ENCODE results near the gene KRT1. TPM values are rescaled to one million over a fixed set of nuclear protein-coding genes. Genes with fewer than 3 reads are reported as not detected.
"Not testable (repeated sequence)": the region's sequence is repeated elsewhere in the genome, so short reads cannot be mapped to it uniquely, and the experiment has no call there.

KRT1 gene
- 2.9 TPM for total RNA-seq

- DNase-seq (ENCODE audit: low spot score): no peak
These were observed at the start of gene KRT1 for GRCh38 chr12:52680363-52680762. Gene KRT1 (minus strand): TSS chr12:52680407. CDS start chr12:52680348, 59 bp downstream.

DNA sequence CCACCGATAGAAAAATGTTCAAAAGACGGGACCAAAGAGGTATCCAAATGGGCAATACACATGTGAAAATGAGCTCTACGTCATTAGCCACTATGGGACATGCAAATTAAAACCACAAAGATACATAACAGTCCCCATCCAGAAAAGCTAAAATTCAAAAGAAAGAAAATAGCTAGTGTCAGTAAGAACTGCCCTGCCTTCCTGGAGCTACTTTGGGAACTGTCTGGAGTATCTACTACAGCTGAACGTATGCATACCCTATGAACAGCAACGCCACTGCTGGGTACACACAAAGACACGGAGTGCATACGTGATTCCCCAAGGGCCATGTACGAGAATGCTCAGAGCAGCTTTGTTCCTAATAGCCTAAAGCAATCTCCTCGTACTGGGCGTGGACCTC is 48.9 kb upstream of the KRT1 start:
- no peak for DNase-seq (ENCODE audit: low spot score)

- DNase-seq (ENCODE audit: low spot score): no peak
These were observed 48.2 kb upstream of the KRT1 start for GRCh38 chr12:52728374-52728773.

DNA sequence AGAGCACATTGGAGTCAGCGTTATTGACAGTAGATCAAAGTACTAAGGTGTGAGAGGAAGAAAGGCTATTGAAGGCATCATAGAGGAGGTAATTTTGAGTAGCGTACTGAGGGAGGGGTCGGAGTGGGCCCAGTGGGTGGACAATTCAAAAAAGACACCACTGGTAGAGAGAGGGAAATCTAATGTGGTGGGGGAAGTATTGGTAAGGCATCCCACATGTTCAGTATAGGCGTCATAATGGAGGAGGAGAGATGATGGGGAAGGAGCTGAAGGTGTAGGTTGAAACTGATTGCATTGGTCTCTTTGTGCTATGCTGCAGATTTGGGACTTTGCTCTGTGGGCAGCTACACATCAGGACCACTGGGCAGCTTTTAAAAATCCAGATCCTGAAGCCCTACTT is 46.8 kb upstream of the KRT1 start:
- no peak for DNase-seq (ENCODE audit: low spot score)

DNA sequence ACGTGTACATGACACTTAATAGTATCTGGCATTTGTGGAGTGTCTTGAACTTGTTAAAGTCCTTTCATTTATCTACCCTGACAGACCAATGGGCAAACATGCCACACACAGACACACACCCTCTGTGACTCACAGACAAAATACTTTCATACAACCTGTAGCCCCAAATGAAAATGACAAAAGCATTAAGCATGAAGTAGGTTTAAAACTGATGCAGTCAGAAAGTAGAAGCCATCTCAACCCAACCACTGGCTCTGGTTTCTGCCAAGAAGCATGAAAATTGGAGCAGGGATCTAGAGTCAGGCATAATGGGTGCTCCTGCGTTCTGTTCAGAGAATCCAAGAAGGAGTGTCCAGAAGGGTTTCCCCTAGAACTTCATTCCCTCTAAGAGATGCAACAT is 46.2 kb upstream of the KRT1 start:
- DNase-seq (ENCODE audit: low spot score): no peak

DNA sequence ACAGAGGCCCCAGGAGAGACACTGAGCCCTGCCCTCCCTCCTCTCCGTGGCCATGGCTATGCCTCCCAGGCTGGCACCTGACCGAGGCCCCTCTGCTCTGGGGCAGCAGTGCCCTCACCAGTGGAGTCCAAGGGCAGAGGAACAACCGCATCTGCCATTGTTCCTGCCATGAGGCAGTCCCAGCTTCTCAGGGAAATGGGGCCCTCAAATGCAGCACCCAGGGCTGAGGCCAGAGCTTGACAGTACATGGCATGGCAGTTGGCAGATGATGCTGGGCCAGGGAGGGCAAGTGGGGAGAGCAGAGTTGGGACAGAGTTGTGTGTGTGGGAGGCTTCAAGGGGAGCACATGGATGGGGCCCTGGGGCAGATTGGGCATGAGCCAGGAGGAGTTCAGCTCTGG is 44.2 kb upstream of the KRT1 start:
- no peak for DNase-seq (ENCODE audit: low spot score)

DNA sequence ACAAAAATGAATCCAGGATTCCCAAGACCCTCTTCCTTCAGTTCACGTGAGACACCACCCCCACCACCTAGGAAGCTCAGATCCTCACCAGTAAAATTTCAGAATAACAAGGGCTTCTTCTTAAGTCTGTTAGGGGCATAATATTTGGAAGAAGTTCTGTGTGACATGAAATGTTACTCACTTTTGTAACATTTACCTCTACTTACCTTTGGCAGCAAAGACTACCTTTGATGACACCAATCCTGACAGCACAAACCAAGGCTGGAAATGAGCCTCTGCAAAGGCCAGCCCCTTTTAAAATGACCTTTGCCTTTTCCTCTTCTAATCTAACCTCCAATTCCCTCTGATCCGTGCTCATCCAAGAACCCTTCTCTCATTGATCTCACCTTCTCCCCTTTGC is 42.5 kb upstream of the KRT1 start:
- no peak for DNase-seq (ENCODE audit: low spot score)

DNA sequence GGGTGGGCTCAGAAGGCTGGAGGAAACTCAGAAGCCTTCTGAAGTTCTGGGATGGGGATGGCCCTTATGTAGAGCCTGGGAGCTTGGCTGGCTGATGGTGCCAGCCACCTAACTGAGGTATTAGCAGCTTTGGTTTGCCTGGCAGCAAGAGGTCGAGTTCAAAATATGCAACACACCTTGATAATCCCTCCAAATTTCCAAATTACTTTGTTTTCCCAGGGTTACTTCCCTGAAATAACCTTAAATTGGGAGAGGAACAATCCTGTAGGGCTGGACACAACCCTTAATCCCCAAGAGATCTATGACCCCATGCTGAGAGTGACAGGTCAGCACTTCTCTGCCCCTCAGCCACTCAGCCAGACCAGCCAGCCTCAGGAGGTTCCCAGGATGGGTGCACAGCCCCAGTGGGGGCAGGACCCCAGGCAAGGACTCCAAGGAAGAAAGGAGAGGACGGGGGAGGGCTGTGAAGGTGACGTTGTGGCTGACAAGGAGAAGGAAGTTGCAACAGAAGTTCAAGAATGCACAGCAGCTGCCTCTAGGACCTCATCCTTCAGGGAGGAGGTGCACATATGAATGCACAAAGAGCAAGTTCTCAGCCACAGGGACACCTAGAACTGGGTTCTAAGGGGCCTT is 41.7 kb upstream of the KRT1 start:
- DNase-seq (ENCODE audit: low spot score): no peak

GRCh38 chr12:52720365-52720886 is 40.2 kb upstream of the KRT1 start:
- DNase-seq (ENCODE audit: low spot score): no peak

DNA sequence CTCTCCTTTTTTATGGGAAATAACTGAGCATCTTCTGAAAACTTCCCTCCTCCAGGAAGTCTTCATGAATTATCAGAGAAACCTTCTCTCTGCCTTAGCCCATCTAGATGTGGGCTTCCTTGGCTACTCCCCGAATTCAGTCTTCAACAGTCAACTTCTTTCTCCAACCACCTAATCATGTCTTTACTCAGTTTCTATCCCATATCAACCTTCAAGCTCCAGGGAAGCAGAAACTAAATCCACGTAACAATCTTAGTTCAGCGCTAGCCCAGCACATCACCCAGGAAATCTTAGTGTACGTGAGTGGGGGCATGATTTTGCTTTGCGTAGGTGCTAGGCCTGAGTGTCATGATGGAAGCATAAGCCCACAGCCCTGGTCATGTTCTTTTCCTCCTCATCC is 35.9 kb upstream of the KRT1 start:
- DNase-seq (ENCODE audit: low spot score): no peak

DNA sequence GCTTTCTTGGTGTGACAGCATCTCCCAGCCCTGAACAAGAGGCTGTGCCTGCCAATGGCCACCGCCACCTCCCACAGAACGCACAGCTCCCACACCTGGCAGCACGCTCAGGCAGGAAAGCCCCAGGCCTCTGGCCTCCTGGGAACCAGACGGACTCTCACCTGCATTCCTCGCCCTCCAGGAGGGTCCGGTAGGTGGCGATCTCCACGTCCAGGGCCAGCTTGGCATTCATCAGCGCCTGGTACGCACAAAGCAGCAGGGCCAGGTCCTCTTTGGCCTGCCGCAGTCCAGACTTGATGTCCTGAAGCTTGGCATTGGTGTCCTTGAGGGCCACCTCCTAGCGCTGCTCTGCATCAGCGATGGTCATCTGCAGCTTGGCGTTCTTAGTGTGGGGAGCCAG is 35.2 kb upstream of the KRT1 start:
- no peak for DNase-seq (ENCODE audit: low spot score)

DNA sequence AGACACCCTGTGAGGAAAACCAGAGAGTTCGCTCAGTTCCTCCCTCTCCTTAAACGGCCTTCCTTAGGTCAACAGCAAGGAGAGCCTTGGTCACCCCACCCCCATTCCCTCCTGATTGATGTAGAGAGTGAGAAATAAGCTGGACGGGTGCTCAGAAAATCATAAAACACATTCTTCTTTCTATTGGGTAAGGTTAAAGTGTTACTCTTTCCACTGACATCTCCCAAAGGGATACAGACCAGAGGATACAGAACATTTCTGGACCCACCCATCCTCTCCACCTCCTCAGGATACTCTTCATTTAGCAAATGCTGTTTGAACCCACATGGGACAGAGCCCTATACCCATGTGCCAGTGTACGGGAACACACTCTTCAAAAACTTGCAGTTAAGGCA is 34.7 kb upstream of the KRT1 start:
- no peak for DNase-seq (ENCODE audit: low spot score)

- DNase-seq (ENCODE audit: low spot score): no peak
These were observed 34.0 kb upstream of the KRT1 start for GRCh38 chr12:52713960-52714886.

DNA sequence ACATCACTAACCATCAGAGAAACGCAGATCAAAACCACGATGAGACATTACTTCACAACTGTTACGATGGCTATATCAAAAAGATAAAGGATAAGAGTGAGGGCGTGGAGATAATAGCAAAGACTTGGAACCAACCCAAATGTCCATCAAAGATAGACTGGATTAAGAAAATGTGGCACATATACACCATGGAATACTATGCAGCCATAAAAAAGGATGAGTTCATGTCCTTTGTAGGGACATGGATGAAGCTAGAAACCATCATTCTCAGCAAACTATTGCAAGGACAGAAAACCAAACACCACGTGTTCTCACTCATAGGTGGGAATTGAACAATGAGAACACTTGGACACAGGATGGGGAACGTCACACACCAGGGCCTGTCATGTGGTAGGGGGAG is 31.9 kb upstream of the KRT1 start:
- not testable (repeated sequence) for DNase-seq (ENCODE audit: low spot score)

DNA sequence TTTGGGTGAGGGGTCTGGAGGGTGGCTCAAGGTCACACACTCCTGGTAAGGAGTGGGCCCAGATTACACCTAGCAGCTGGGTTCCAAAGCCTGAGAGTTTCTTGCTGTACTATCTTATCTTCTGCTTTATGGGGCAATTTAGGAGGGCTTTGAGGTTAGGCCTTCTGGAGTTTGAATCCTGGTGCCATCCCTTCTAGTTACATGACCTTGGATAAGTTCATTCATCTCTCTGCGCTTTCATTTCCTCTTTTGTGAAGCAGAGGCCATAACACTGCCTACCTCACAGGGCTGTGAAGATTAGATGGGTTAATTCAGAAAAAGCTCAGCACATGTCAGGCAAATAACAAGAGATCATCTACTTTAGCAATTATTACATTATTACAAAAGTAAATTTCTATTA is 30.5 kb upstream of the KRT1 start:
- DNase-seq (ENCODE audit: low spot score): no peak

DNA sequence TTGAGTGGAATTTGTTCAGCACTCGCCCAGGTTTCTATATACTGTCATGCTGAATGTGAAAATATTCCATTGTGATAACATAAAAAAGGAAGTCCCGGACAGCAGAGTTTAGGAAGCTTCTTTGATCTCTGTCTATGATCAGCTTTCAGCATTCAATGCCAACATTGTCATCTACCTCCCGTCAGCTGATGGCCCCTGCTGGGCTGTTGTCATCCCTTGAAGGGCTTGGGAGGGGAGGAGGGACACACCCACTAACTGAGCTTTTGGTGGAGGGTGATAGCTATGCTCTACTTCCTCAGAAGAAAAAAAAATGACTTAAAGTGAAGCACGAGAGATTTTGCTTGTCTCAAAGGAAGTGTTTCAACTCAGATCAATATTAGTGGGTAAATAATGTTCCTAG is 27.8 kb upstream of the KRT1 start:
- DNase-seq (ENCODE audit: low spot score): no peak

DNA sequence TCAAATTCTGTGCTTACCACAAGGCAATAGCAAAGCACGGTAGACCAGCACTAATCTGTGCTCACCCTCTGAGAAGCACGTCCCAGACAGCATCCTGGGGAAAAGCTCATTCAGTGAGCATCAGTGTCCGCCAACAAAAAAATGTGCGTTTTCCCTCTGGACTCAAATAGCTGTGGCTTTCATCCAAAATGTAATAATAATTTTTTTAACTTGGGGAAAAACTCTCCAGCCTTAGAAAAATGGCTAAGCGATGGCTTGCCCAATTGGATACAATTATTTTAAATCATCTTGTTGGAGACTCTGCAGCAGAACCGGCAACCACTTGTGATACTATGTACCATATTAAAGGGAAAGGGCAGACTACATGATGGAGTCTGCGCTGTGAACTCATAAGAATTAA is 24.3 kb upstream of the KRT1 start:
- DNase-seq (ENCODE audit: low spot score): no peak

DNA sequence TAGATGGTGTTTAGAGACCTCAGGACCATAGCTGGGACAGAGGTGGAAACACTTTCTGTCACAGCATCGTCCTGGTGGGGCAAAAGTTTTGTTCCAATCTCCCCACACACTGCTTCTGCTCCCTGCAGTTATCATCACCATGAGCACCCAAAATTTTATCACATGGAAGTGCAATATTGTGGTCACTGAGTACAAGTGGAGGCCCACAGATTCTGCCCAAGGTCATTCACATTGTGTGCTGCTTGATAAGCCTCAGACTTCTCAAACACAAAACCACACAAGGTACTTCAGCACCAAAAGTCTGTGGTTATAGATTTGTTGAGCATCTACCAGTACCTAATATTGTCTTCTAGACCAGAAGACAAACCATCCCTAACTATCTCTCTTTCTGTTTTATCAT is 23.7 kb upstream of the KRT1 start:
- DNase-seq (ENCODE audit: low spot score): no peak

DNA sequence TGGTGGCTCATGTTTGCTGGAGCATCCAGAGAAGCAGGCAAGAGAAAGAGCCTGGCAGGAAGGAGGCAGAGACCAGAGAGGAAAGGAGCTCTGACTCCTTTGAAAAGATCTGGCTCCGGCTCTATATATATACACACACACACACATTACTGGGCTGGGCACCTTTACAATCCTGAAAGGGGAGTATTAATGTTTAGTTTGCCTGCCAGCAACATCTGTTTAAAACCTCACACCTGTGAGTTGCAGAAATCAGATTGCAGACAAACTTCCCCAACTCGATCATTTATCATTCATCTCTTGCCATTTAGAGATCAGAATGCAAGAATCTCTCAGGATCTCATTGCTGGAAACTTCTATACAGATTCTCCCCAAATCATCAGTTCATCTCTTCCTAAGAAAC is 23.2 kb upstream of the KRT1 start, which contains the start of gene KRT77:
KRT77 (minus strand) TSS at position 101 of the 400 bp plus-strand sequence; CDS start at position 11, 90 bp downstream.
- DNase-seq (ENCODE audit: low spot score): no peak

GRCh38 chr12:52702338-52702737 is 22.1 kb upstream of the KRT1 start:
- DNase-seq (ENCODE audit: low spot score): no peak

DNA sequence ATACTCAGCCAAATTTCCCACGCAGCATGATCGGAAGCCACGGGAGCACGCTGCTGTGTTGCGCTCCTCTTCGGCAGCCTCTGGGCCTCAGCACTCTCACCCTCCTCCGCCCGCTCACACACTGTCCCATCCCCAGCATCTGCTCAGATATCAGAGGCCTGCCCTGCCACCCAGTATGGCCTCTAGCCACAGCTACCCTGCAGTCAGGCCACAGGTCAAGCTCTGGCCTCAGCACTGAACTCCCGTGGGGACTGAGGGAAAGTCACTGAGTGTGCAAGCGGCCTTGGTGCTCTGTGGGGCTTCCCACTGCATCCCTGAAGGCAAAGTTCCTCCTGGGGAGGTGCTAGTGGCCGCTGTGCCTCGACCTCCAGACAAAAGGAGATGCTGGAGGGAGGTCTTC is 21.1 kb upstream of the KRT1 start:
- no peak for DNase-seq (ENCODE audit: low spot score)

DNA sequence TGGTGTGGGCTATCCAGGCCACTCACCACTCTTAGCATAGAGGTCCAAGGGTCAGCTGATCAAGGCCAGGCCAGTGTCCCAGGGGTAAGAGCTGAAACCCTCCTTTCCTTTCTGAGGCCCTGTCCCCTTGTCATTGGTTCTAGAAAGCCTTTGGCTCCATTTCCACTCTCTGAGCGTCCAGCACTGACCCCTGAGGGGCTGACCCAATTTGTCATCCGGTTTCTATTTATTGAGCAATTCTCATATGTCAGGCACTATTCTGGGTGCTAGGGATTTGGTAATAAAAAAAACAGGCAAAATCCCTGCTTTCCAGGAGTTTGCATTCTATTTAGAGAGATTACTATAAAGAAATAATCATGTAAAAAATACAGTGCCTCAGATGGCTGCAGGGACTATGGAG is 19.8 kb upstream of the KRT1 start:
- no peak for DNase-seq (ENCODE audit: low spot score)

DNA sequence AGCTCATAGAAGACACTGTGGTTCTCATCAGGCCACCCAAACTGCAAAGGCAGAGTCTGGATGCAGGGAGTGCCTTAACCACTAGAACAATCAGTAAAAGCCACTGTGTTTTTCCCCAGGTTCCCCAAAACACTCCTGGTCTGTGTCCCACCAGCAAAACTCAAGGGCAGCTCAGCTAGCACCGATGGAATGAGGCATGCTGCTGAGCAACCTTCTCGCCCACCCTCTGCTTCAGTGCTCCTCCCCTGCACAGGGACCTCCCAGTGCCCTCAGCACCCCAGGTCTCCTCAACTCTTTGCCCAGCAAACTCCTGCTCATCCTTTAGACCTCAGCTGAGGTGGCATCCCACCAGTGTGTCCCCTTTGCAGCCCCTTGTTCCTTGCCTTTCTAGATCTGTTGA is 19.2 kb upstream of the KRT1 start:
- DNase-seq (ENCODE audit: low spot score): no peak

Data from mucosa of gallbladder (tissue), 1 donor.